ENCODE measurements around the gene CRYZ.

DNA sequence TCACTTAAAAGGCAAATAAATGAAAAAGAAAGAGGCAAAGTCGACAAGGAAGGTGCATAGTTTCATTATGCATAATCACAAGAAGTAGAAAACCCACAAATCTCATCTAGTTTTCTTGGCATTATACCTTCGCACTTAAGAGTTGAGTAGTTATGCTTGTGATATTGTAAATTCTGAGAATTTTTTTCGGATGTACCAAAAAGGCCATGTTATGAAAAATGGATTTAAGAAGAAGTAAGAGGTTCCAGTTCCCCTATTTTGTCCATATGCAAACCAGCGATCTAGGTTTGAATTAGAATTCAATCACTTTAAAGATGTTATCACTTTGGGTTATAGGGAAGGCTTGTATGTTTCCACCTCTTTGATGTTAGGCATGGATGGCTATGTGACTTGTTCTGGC is 51.4 kb downstream of the CRYZ start:
- TF ChIP-seq, protein P1, sequence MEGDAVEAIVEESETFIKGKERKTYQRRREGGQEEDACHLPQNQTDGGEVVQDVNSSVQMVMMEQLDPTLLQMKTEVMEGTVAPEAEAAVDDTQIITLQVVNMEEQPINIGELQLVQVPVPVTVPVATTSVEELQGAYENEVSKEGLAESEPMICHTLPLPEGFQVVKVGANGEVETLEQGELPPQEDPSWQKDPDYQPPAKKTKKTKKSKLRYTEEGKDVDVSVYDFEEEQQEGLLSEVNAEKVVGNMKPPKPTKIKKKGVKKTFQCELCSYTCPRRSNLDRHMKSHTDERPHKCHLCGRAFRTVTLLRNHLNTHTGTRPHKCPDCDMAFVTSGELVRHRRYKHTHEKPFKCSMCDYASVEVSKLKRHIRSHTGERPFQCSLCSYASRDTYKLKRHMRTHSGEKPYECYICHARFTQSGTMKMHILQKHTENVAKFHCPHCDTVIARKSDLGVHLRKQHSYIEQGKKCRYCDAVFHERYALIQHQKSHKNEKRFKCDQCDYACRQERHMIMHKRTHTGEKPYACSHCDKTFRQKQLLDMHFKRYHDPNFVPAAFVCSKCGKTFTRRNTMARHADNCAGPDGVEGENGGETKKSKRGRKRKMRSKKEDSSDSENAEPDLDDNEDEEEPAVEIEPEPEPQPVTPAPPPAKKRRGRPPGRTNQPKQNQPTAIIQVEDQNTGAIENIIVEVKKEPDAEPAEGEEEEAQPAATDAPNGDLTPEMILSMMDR (IDR thresholded peaks at IDR 0.05; ENCODE audit: control extremely low read depth in 1 of 3, insufficient read depth in 1 of 3, low read depth in 1 of 3, low read length in 3 of 3), result no peak
- TF ChIP-seq RBBP5 (IDR thresholded peaks at IDR 0.05; ENCODE audit: borderline replicate concordance, low read depth, low read length) (no peak), BRCA1 (IDR thresholded peaks at IDR 0.05; ENCODE audit: low read depth, low read length) (no peak), SRF (IDR thresholded peaks at IDR 0.05; ENCODE audit: low read depth, low read length) (no peak), GTF2F1 (IDR thresholded peaks at IDR 0.05; ENCODE audit: borderline replicate concordance, low read depth, low read length) (no peak), CEBPB (IDR thresholded peaks at IDR 0.05; ENCODE audit: low read depth, low read length) (no peak), RXRA (IDR thresholded peaks at IDR 0.05; ENCODE audit: insufficient read depth, low read depth, low read length) (no peak), RAD21 (IDR thresholded peaks at IDR 0.05 in 1 of 2, conservative IDR thresholded peaks at IDR 0.05 in 1 of 2; ENCODE audit: low read depth in 2 of 2, low read length in 2 of 2) (no peak), POLR2A (IDR thresholded peaks at IDR 0.05; ENCODE audit: control extremely low read depth in 1 of 2, low read depth in 2 of 2, low read length in 2 of 2) (no peak), KDM5A (IDR thresholded peaks at IDR 0.05; ENCODE audit: low read length) (no peak), SP1 (IDR thresholded peaks at IDR 0.05; ENCODE audit: low read depth, low read length) (no peak), EZH2 (IDR thresholded peaks at IDR 0.05; ENCODE audit: low read depth, low read length, severe bottlenecking) (no peak)
- TF ChIP-seq, protein P2, sequence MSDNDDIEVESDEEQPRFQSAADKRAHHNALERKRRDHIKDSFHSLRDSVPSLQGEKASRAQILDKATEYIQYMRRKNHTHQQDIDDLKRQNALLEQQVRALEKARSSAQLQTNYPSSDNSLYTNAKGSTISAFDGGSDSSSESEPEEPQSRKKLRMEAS (IDR thresholded peaks at IDR 0.05), result no peak
